HCT116 (cell line): ENCODE measurements around the gene MARCHF2. TPM values are rescaled to one million over a fixed set of nuclear protein-coding genes. Genes with fewer than 3 reads are reported as not detected.

Experiments
- ATAC-seq: fragments of 200-7000 bp; cut with Tn5 transposase; 2 replicates; pipeline ENCODE4 v1.9.1; 2020; ENCODE audit warnings: mild to moderate bottlenecking, moderate library complexity
- BruUV-seq: library from RNA; stranded (reverse); fragments of 400-500 nt; replicated peaks from 2 replicates; lab custom pipeline; 2021; lab: Mats Ljungman, UMichigan
- CTCF ChIA-PET: fragments of 300-600 bp; sonication (Branson Sonifier 250); formaldehyde crosslinking; loops from one replicate; lab custom pipeline; 2021; ENCODE audit warnings: antibody characterized with exemption; lab: Charles Lee
- POLR2A ChIA-PET: fragments of 300-600, 350-600 bp; sonication (Branson Sonifier 250); formaldehyde crosslinking; loops from one replicate; lab custom pipeline; 2021; ENCODE audit warnings: antibody characterized with exemption; lab: Charles Lee
- RAD21 ChIA-PET, 2 experiments: fragments of 300-600 bp; sonication (Branson Sonifier 250); formaldehyde crosslinking; loops; one replicate each; lab custom pipeline; 2023; ENCODE audit warnings: low total read pairs in 2 of 2; ENCODE audit not compliant: uncharacterized antibody in 2 of 2, unreplicated experiment in 2 of 2, low non-redundant PET in 1 of 2; lab: Charles Lee
- DNase-seq: peaks from one replicate; pipeline ENCODE4 v3.0.0-alpha.2; 2010; ENCODE audit warnings: low read depth, low spot score
- H2AFZ ChIP-seq: fragments of 200-600 bp; shearing (Covaris generic), sonication (generic); 2 replicates; pipeline ENCODE4 v1.6.1; 2017; ENCODE audit warnings: low read depth, mixed run types, mixed read lengths, antibody characterized with exemption, low read length; ENCODE audit not compliant: poor library complexity, severe bottlenecking
- H3K27ac ChIP-seq: 2 replicates; pipeline ENCODE4 v1.5.1; 2012; ENCODE audit warnings: low read depth, low read length
- H3K27me3 ChIP-seq: fragments of 200-600 bp; sonication (generic); 2 replicates; pipeline ENCODE4 v1.6.1; 2016; ENCODE audit warnings: mixed run types, low read length, mixed read lengths; ENCODE audit not compliant: insufficient read depth
- H3K36me3 ChIP-seq, 2 experiments: fragments of 200-500 bp in 1 of 2; fragments of 200-600 bp in 1 of 2; sonication (Bioruptor generic) in 1 of 2; sonication (generic) in 1 of 2; 2 replicates each; pipeline versions ENCODE4 v1.5.1 to v1.6.1; 2014 to 2016; ENCODE audit warnings: low read length in 2 of 2, inconsistent platforms in 1 of 2, mixed read lengths in 1 of 2, mixed run types in 1 of 2; ENCODE audit not compliant: insufficient read depth in 2 of 2, control insufficient read depth in 1 of 2
- H3K4me1 ChIP-seq, 2 experiments: fragments of 200-600 bp in 1 of 2; sonication (generic) in 1 of 2; 2 replicates each; pipeline versions ENCODE4 v1.5.1 to v1.6.1; 2012 to 2017; ENCODE audit warnings: low read length in 2 of 2, inconsistent platforms in 1 of 2, mild to moderate bottlenecking in 1 of 2, mixed read lengths in 1 of 2, mixed run types in 1 of 2, moderate library complexity in 1 of 2; ENCODE audit not compliant: insufficient read depth in 2 of 2, control insufficient read depth in 1 of 2
- H3K4me2 ChIP-seq: fragments of 200-600 bp; sonication (generic); 2 replicates; pipeline ENCODE4 v1.6.1; 2017; ENCODE audit warnings: mixed run types, low read length, mixed read lengths
- H3K4me3 ChIP-seq, 2 experiments: fragments of 200-600 bp in 1 of 2; sonication (generic) in 1 of 2; replicated peaks in 1 of 2; 2 replicates each; pipeline ENCODE4 v1.5.1; 2011 to 2016; ENCODE audit warnings: low read length in 2 of 2, control low read depth in 1 of 2, low read depth in 1 of 2, mild to moderate bottlenecking in 1 of 2, mixed read lengths in 1 of 2, mixed run types in 1 of 2
- H3K79me2 ChIP-seq: fragments of 200-600 bp; sonication (generic); 2 replicates; pipeline ENCODE4 v1.6.1; 2017; ENCODE audit warnings: mild to moderate bottlenecking, mixed run types, low read length, moderate library complexity, mixed read lengths; ENCODE audit not compliant: insufficient read depth
- H3K9ac ChIP-seq: fragments of 200-600 bp; sonication (generic); 2 replicates; pipeline ENCODE4 v1.6.1; 2016; ENCODE audit warnings: low read length, mixed read lengths
- H3K9me2 ChIP-seq: fragments of 200-600 bp; sonication (generic), shearing (Covaris generic); 2 replicates; pipeline ENCODE4 v1.6.1; 2017; ENCODE audit warnings: mixed run types, mild to moderate bottlenecking, moderate library complexity; ENCODE audit not compliant: insufficient read depth
- H3K9me3 ChIP-seq, 2 experiments: fragments of 200-500 bp in 1 of 2; fragments of 200-600 bp in 1 of 2; sonication (Bioruptor generic) in 1 of 2; sonication (generic) in 1 of 2; 2 replicates each; pipeline ENCODE4 v1.6.1; 2014 to 2017; ENCODE audit warnings: low read length in 2 of 2, mixed read lengths in 2 of 2, inconsistent platforms in 1 of 2, low read depth in 1 of 2, mild to moderate bottlenecking in 1 of 2, mixed run types in 1 of 2, moderate library complexity in 1 of 2; ENCODE audit not compliant: control insufficient read depth in 1 of 2, insufficient read depth in 1 of 2
- H4K20me1 ChIP-seq: fragments of 200-600 bp; sonication (generic), shearing (Covaris generic); 2 replicates; pipeline ENCODE4 v1.6.1; 2017; ENCODE audit warnings: mixed run types, mild to moderate bottlenecking, moderate library complexity; ENCODE audit not compliant: insufficient read depth
- CBX3 ChIP-seq: IDR thresholded peaks from 2 replicates; pipeline ENCODE4 v1.6.1; 2012; ENCODE audit warnings: low read depth
- EGR1 ChIP-seq: IDR thresholded peaks from 2 replicates; pipeline ENCODE4 v1.6.1; 2012; ENCODE audit warnings: low read depth
- ELF1 ChIP-seq: IDR thresholded peaks from 2 replicates; pipeline ENCODE4 v1.6.1; 2012; ENCODE audit warnings: low read depth, borderline replicate concordance
- FOSL1 ChIP-seq: IDR thresholded peaks from 2 replicates; pipeline ENCODE4 v1.6.1; 2012; ENCODE audit warnings: low read depth
- JUND ChIP-seq: IDR thresholded peaks from 2 replicates; pipeline ENCODE4 v1.6.1; 2012
- POLR2A ChIP-seq: IDR thresholded peaks from 2 replicates; pipeline ENCODE4 v1.7.0; 2011; ENCODE audit warnings: borderline replicate concordance; ENCODE audit not compliant: insufficient read depth, insufficient read length; ENCODE audit errors: extremely low read depth
- POLR2AphosphoS5 ChIP-seq: IDR thresholded peaks from 2 replicates; pipeline ENCODE4 v1.6.1; 2011; ENCODE audit warnings: mild to moderate bottlenecking, low read depth, low read length, moderate library complexity
- RAD21 ChIP-seq: IDR thresholded peaks from 2 replicates; pipeline ENCODE4 v1.6.1; 2012; ENCODE audit warnings: low read depth, mild to moderate bottlenecking
- SP1 ChIP-seq: IDR thresholded peaks from 2 replicates; pipeline ENCODE4 v1.6.1; 2012; ENCODE audit warnings: low read depth
- SRF ChIP-seq: IDR thresholded peaks from 2 replicates; pipeline ENCODE4 v1.6.1; 2012; ENCODE audit warnings: low read depth
- YY1 ChIP-seq: IDR thresholded peaks from 2 replicates; pipeline ENCODE4 v1.6.1; 2011; ENCODE audit warnings: low read length, low read depth, moderate library complexity, mild to moderate bottlenecking; ENCODE audit not compliant: insufficient replicate concordance; ENCODE audit errors: extremely low read depth
- ZFX ChIP-seq: fragments of 450-650 bp; IDR thresholded peaks from 2 replicates; pipeline ENCODE4 v1.6.1; 2017
- ZNF274 ChIP-seq: fragments of 200-500 bp; sonication (Bioruptor generic); IDR thresholded peaks from 2 replicates; pipeline ENCODE4 v1.6.1; 2014; ENCODE audit warnings: mild to moderate bottlenecking, low read depth, low read length, inconsistent platforms
- intact Hi-C: fragments of 100-400 bp; cut with micrococcal nuclease; formaldehyde crosslinking; loops from 2 replicates; pipeline ENCODE4 v1.10.0; 2022
- total RNA-seq: library from RNA; stranded (reverse); gene quantifications from one replicate; pipeline ENCODE4 v1.2.1, GENCODE V29; 2021; ENCODE audit not compliant: unreplicated experiment
- TF ChIP-seq, protein P1 (sequence below), 3 experiments: fragments of 200-600 bp in 1 of 3; sonication (generic) in 1 of 3; IDR thresholded peaks in 2 of 3; conservative IDR thresholded peaks in 1 of 3; 2 replicates each; pipeline ENCODE4 v1.5.1; 2012 to 2017; ENCODE audit warnings: low read depth in 2 of 3, low read length in 2 of 3, antibody characterized with exemption in 1 of 3, borderline replicate concordance in 1 of 3, control low read depth in 1 of 3, mild to moderate bottlenecking in 1 of 3, mixed read lengths in 1 of 3, mixed run types in 1 of 3, moderate library complexity in 1 of 3; ENCODE audit not compliant: insufficient read depth in 1 of 3
- TF ChIP-seq, protein P2 (sequence below): IDR thresholded peaks from 2 replicates; pipeline ENCODE4 v1.6.1; 2012
- TF ChIP-seq, protein P3 (sequence below): IDR thresholded peaks from 2 replicates; pipeline ENCODE4 v1.6.1; 2012; ENCODE audit warnings: low read depth
- TF ChIP-seq, protein P4 (sequence below): IDR thresholded peaks from 2 replicates; pipeline ENCODE4 v1.6.1; 2011; ENCODE audit warnings: mild to moderate bottlenecking, low read length, moderate library complexity; ENCODE audit not compliant: insufficient replicate concordance; ENCODE audit errors: extremely low read depth

The MARCHF2 gene
- total RNA-seq, 1 experiment from 2014 or later, result 22.5 TPM

DNA sequence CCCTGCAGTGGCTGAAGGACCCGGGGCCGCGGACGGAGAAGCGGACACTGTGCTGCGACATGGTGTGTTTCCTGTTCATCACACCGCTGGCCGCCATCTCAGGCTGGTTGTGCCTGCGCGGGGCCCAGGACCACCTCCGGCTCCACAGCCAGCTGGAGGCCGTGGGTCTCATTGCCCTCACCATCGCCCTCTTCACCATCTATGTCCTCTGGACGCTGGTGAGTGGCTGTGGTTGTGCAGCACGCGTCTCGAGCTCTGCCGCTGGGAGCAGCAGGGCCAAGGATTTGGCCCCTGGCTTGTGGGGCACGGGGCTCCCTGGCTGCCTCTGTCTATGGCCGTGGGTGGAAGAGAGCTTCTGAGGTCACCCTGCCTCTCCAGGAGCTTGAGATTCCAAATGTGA, 17.5 kb downstream of the MARCHF2 start:
- POLR2A ChIA-PET, result no interaction called here
- CTCF ChIA-PET, result no interaction called here
- RAD21 ChIA-PET, result no interaction called here
- Histone ChIP-seq H3K9me2 (no peaks in the 10 kb centered on the region), H3K9ac (no peak overlapping the region), H3K4me3 (no peak overlapping the region), H3K27me3 (no peaks in the 10 kb centered on the region), H3K4me2 (no peak overlapping the region), H4K20me1 (no peaks in the 10 kb centered on the region), H3K27ac (no peak overlapping the region), H3K9me3 (no peaks in the 10 kb centered on the region), H3K4me1 (peaks cover 0 to 3% of the 10 kb centered on the region in 2 experiments; a peak in 1 of 4 replicates), H3K36me3 (no peaks in the 10 kb centered on the region), H2AFZ (no peak overlapping the region), H3K79me2 (no peaks in the 10 kb centered on the region)
- no peak for TF ChIP-seq FOSL1
- TF ChIP-seq ZNF274, result no peak
- no peak for TF ChIP-seq SP1
- no peak for TF ChIP-seq RAD21
- TF ChIP-seq, protein P1, sequence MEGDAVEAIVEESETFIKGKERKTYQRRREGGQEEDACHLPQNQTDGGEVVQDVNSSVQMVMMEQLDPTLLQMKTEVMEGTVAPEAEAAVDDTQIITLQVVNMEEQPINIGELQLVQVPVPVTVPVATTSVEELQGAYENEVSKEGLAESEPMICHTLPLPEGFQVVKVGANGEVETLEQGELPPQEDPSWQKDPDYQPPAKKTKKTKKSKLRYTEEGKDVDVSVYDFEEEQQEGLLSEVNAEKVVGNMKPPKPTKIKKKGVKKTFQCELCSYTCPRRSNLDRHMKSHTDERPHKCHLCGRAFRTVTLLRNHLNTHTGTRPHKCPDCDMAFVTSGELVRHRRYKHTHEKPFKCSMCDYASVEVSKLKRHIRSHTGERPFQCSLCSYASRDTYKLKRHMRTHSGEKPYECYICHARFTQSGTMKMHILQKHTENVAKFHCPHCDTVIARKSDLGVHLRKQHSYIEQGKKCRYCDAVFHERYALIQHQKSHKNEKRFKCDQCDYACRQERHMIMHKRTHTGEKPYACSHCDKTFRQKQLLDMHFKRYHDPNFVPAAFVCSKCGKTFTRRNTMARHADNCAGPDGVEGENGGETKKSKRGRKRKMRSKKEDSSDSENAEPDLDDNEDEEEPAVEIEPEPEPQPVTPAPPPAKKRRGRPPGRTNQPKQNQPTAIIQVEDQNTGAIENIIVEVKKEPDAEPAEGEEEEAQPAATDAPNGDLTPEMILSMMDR (IDR thresholded peaks at IDR 0.05 in 2 of 3, conservative IDR thresholded peaks at IDR 0.05 in 1 of 3; ENCODE audit: borderline replicate concordance in 1 of 3, insufficient read depth in 1 of 3, low read depth in 2 of 3, low read length in 2 of 3), result no peak
- TF ChIP-seq YY1, result no peak
- no peak for TF ChIP-seq JUND
- no peak for TF ChIP-seq POLR2A
- TF ChIP-seq, protein P2, sequence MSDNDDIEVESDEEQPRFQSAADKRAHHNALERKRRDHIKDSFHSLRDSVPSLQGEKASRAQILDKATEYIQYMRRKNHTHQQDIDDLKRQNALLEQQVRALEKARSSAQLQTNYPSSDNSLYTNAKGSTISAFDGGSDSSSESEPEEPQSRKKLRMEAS, result no peak
- no peak for TF ChIP-seq ELF1
- TF ChIP-seq POLR2AphosphoS5, result no peak
- no peak for TF ChIP-seq EGR1
- TF ChIP-seq, protein P3, sequence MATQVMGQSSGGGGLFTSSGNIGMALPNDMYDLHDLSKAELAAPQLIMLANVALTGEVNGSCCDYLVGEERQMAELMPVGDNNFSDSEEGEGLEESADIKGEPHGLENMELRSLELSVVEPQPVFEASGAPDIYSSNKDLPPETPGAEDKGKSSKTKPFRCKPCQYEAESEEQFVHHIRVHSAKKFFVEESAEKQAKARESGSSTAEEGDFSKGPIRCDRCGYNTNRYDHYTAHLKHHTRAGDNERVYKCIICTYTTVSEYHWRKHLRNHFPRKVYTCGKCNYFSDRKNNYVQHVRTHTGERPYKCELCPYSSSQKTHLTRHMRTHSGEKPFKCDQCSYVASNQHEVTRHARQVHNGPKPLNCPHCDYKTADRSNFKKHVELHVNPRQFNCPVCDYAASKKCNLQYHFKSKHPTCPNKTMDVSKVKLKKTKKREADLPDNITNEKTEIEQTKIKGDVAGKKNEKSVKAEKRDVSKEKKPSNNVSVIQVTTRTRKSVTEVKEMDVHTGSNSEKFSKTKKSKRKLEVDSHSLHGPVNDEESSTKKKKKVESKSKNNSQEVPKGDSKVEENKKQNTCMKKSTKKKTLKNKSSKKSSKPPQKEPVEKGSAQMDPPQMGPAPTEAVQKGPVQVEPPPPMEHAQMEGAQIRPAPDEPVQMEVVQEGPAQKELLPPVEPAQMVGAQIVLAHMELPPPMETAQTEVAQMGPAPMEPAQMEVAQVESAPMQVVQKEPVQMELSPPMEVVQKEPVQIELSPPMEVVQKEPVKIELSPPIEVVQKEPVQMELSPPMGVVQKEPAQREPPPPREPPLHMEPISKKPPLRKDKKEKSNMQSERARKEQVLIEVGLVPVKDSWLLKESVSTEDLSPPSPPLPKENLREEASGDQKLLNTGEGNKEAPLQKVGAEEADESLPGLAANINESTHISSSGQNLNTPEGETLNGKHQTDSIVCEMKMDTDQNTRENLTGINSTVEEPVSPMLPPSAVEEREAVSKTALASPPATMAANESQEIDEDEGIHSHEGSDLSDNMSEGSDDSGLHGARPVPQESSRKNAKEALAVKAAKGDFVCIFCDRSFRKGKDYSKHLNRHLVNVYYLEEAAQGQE, result no peak
- TF ChIP-seq ZFX, result no peak
- TF ChIP-seq SRF, result no peak
- no peak for TF ChIP-seq CBX3
- TF ChIP-seq, protein P4, sequence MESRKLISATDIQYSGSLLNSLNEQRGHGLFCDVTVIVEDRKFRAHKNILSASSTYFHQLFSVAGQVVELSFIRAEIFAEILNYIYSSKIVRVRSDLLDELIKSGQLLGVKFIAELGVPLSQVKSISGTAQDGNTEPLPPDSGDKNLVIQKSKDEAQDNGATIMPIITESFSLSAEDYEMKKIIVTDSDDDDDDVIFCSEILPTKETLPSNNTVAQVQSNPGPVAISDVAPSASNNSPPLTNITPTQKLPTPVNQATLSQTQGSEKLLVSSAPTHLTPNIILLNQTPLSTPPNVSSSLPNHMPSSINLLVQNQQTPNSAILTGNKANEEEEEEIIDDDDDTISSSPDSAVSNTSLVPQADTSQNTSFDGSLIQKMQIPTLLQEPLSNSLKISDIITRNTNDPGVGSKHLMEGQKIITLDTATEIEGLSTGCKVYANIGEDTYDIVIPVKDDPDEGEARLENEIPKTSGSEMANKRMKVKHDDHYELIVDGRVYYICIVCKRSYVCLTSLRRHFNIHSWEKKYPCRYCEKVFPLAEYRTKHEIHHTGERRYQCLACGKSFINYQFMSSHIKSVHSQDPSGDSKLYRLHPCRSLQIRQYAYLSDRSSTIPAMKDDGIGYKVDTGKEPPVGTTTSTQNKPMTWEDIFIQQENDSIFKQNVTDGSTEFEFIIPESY, result no peak
- DNase-seq (no peak), ATAC-seq (no peak)
- intact Hi-C loops, result no loop called here
- BruUV-seq, result no TSS peak
